Measurements from ENCODE around the gene COL12A1.
A peak's percentile ranks its signal among the peaks of the same experiment; 100 is the strongest.

COL12A1 gene

GRCh38 chr6:75213112-75213511, 7.3 kb upstream of the COL12A1 start:
- no peak overlapping the region for H3K27ac ChIP-seq (ENCODE audit: low read length)
- no peak overlapping the region for H3K9ac ChIP-seq (ENCODE audit: low read depth, low read length)
- H3K36me3 ChIP-seq (ENCODE audit: insufficient read depth, low read length) = no peaks in the 10 kb centered on the region
- TF ChIP-seq CTCF (IDR thresholded peaks at IDR 0.05; ENCODE audit: borderline replicate concordance, extremely low read depth, low read length, poor library complexity, severe bottlenecking) (no peak), EZH2 (IDR thresholded peaks at IDR 0.05; ENCODE audit: borderline replicate concordance, low read depth, low read length, severe bottlenecking) (no peak)
- no peak overlapping the region for H3K4me2 ChIP-seq (ENCODE audit: insufficient read depth, low read length)
- H3K27me3 ChIP-seq (ENCODE audit: insufficient read depth, low read length, poor library complexity) = no peaks in the 10 kb centered on the region
- ATAC-seq (ENCODE audit: insufficient read depth, low read depth) = no peak
- DNase-seq = no peak
- no peaks in the 10 kb centered on the region for H3K79me2 ChIP-seq (ENCODE audit: insufficient read depth, low read length)
- no peak overlapping the region for H3K4me3 ChIP-seq (ENCODE audit: low read depth in 1 of 2, low read length in 2 of 2)
- H3K4me1 ChIP-seq (ENCODE audit: insufficient read depth, low read length) = no peaks in the 10 kb centered on the region
- no peaks in the 10 kb centered on the region for H3K9me3 ChIP-seq (ENCODE audit: insufficient read depth, low read length, severe bottlenecking)
- no peak overlapping the region for H2AFZ ChIP-seq (ENCODE audit: low read depth, low read length)
- no peaks in the 10 kb centered on the region for H4K20me1 ChIP-seq (ENCODE audit: insufficient read depth, low read length)

- no peaks in the 10 kb centered on the region for H3K36me3 ChIP-seq (ENCODE audit: insufficient read depth, low read length)
- H3K79me2 ChIP-seq (ENCODE audit: insufficient read depth, low read length) = no peaks in the 10 kb centered on the region
- H3K9me3 ChIP-seq (ENCODE audit: insufficient read depth, low read length, severe bottlenecking) = no peaks in the 10 kb centered on the region
- no peak overlapping the region for H3K9ac ChIP-seq (ENCODE audit: low read depth, low read length)
- no peak overlapping the region for H3K27ac ChIP-seq (ENCODE audit: low read length)
- no peak overlapping the region for H2AFZ ChIP-seq (ENCODE audit: low read depth, low read length)
- no peak for ATAC-seq (ENCODE audit: insufficient read depth, low read depth)
- H4K20me1 ChIP-seq (ENCODE audit: insufficient read depth, low read length) = no peaks in the 10 kb centered on the region
- no peak overlapping the region for H3K4me2 ChIP-seq (ENCODE audit: insufficient read depth, low read length)
- DNase-seq = no peak
- no peak overlapping the region for H3K4me3 ChIP-seq (ENCODE audit: low read depth in 1 of 2, low read length in 2 of 2)
- H3K27me3 ChIP-seq (ENCODE audit: insufficient read depth, low read length, poor library complexity) = no peaks in the 10 kb centered on the region
- no peaks in the 10 kb centered on the region for H3K4me1 ChIP-seq (ENCODE audit: insufficient read depth, low read length)
- TF ChIP-seq EZH2 (IDR thresholded peaks at IDR 0.05; ENCODE audit: borderline replicate concordance, low read depth, low read length, severe bottlenecking) (no peak), CTCF (IDR thresholded peaks at IDR 0.05; ENCODE audit: borderline replicate concordance, extremely low read depth, low read length, poor library complexity, severe bottlenecking) (no peak)
These were observed 6.2 kb upstream of the COL12A1 start for GRCh38 chr6:75211920-75212590.

- TF ChIP-seq EZH2 (IDR thresholded peaks at IDR 0.05; ENCODE audit: borderline replicate concordance, low read depth, low read length, severe bottlenecking) (no peak), CTCF (IDR thresholded peaks at IDR 0.05; ENCODE audit: borderline replicate concordance, extremely low read depth, low read length, poor library complexity, severe bottlenecking) (peak; percentile 82)
- DNase-seq (peak; percentile 50), ATAC-seq (ENCODE audit: insufficient read depth, low read depth) (peak; percentile 50; the same call in 2 of the 3 replicates)
- no peak overlapping the region for H3K9ac ChIP-seq (ENCODE audit: low read depth, low read length)
- no peaks in the 10 kb centered on the region for H3K79me2 ChIP-seq (ENCODE audit: insufficient read depth, low read length)
- no peak overlapping the region for H3K27ac ChIP-seq (ENCODE audit: low read length)
- H3K4me2 ChIP-seq (ENCODE audit: insufficient read depth, low read length) = no peak overlapping the region
- no peaks in the 10 kb centered on the region for H3K9me3 ChIP-seq (ENCODE audit: insufficient read depth, low read length, severe bottlenecking)
- no peak overlapping the region for H3K4me3 ChIP-seq (ENCODE audit: low read depth in 1 of 2, low read length in 2 of 2)
- H3K27me3 ChIP-seq (ENCODE audit: insufficient read depth, low read length, poor library complexity) = no peaks in the 10 kb centered on the region
- no peak overlapping the region for H2AFZ ChIP-seq (ENCODE audit: low read depth, low read length)
- no peaks in the 10 kb centered on the region for H3K4me1 ChIP-seq (ENCODE audit: insufficient read depth, low read length)
- no peaks in the 10 kb centered on the region for H3K36me3 ChIP-seq (ENCODE audit: insufficient read depth, low read length)
- no peaks in the 10 kb centered on the region for H4K20me1 ChIP-seq (ENCODE audit: insufficient read depth, low read length)
These were observed 5.3 kb upstream of the COL12A1 start for GRCh38 chr6:75210885-75211739.
